A549 (cell line): Measurements from ENCODE around the gene FBXO31. TPM values are rescaled to one million over a fixed set of nuclear protein-coding genes. Genes with fewer than 3 reads are reported as not detected.

ENCODE experiments used
- ATAC-seq, 2 experiments: fragments of 200-7000 bp in 1 of 2; fragments of >200 bp in 1 of 2; cut with Nextera tagmentation in 1 of 2; cut with Tn5 transposase in 1 of 2; 3 replicates each; pipeline versions ENCODE4 v1.8.0 to v1.9.1; 2018 to 2020; ENCODE audit warnings: mild to moderate bottlenecking in 1 of 2, moderate library complexity in 1 of 2
- CTCF ChIA-PET: fragments of 300-600 bp; sonication (Branson Sonifier 250); formaldehyde crosslinking; extraction: SDS; loops from one replicate; lab custom pipeline; 2021; ENCODE audit warnings: antibody characterized with exemption, inconsistent platforms; lab: Yijun Ruan, JAX
- POLR2A ChIA-PET: fragments of 350-600 bp; formaldehyde crosslinking; extraction: SDS; loops from one replicate; lab custom pipeline; 2021; ENCODE audit warnings: antibody characterized with exemption, inconsistent platforms; lab: Yijun Ruan, JAX
- DNase-seq, 2 experiments: peaks; one replicate each; pipeline versions ENCODE4 v3.0.0 to v3.0.0-alpha.2; 2011 to 2016; ENCODE audit warnings: low read depth in 1 of 2, low spot score in 1 of 2
- FAIRE-seq: peaks from 2 replicates; lab custom pipeline; 2011; peaks lifted over from hg19 to GRCh38; lab: Jason Lieb, UNC
- H3K27ac ChIP-seq, 2 experiments: fragments of >200 bp; sonication (Bioruptor Twin); formaldehyde crosslinking; 3 replicates each; pipeline ENCODE4 v1.5.1; 2016 to 2017
- H3K4me1 ChIP-seq: fragments of >200 bp; sonication (Bioruptor Twin); formaldehyde crosslinking; 3 replicates; pipeline ENCODE4 v1.6.1; 2016
- H3K4me2 ChIP-seq: fragments of >200 bp; sonication (Bioruptor Twin); formaldehyde crosslinking; 3 replicates; pipeline ENCODE4 v1.6.1; 2016
- H3K4me3 ChIP-seq: fragments of >200 bp; sonication (Bioruptor Twin); formaldehyde crosslinking; 3 replicates; pipeline ENCODE4 v1.5.1; 2016
- H3K9me3 ChIP-seq: fragments of >200 bp; sonication (Bioruptor Twin); formaldehyde crosslinking; 3 replicates; pipeline ENCODE4 v1.6.1; 2016
- ATOH8 ChIP-seq: fragments of 250-450 bp; sonication (Bioruptor Pico); IDR thresholded peaks from 2 replicates; pipeline ENCODE4 v1.5.0; 2020; ENCODE audit warnings: low read depth, mild to moderate bottlenecking, moderate library complexity
- CBX2 ChIP-seq: fragments of 200-600 bp; sonication (generic); IDR thresholded peaks from 2 replicates; pipeline ENCODE4 v1.6.1; 2016; ENCODE audit warnings: low read depth, mild to moderate bottlenecking, borderline replicate concordance
- CEBPB ChIP-seq, 2 experiments: fragments of >200 bp in 1 of 2; sonication (Bioruptor Twin) in 1 of 2; formaldehyde crosslinking in 1 of 2; IDR thresholded peaks; 2 replicates each; pipeline ENCODE4 v1.6.1; 2012 to 2016
- EHMT2 ChIP-seq: fragments of 200-600 bp; sonication (generic); IDR thresholded peaks from 2 replicates; pipeline ENCODE4 v1.6.1; 2016; ENCODE audit warnings: antibody characterized with exemption, low read depth, mild to moderate bottlenecking, moderate library complexity
- GATA3 ChIP-seq: IDR thresholded peaks from 2 replicates; pipeline ENCODE4 v1.6.1; 2012; ENCODE audit warnings: borderline replicate concordance
- HDAC2 ChIP-seq: fragments of 200-600 bp; sonication (generic); IDR thresholded peaks from 2 replicates; pipeline ENCODE4 v1.6.1; 2016
- HMGXB4 ChIP-seq: fragments of 250-450 bp; sonication (Bioruptor Pico); IDR thresholded peaks from 2 replicates; pipeline ENCODE4 v1.5.0; 2021; ENCODE audit warnings: mild to moderate bottlenecking, moderate library complexity, borderline replicate concordance
- MAFK ChIP-seq: fragments of 450-650 bp; IDR thresholded peaks from 2 replicates; pipeline ENCODE4 v1.6.1; 2014; ENCODE audit not compliant: partially characterized antibody
- MAX ChIP-seq: IDR thresholded peaks from 2 replicates; pipeline ENCODE4 v1.6.1; 2012
- NPAS2 ChIP-seq: fragments of 250-450 bp; sonication (Bioruptor Pico); IDR thresholded peaks from 2 replicates; pipeline ENCODE4 v1.8.0; 2022; ENCODE audit warnings: mild to moderate bottlenecking, moderate library complexity, borderline replicate concordance
- PBX3 ChIP-seq: IDR thresholded peaks from 2 replicates; pipeline ENCODE4 v1.6.1; 2012
- POLR2AphosphoS2 ChIP-seq: conservative IDR thresholded peaks from 2 replicates; pipeline ENCODE4 v1.6.1; 2012; ENCODE audit warnings: low read length, improper control_type of control experiment, inconsistent platforms
- RARB ChIP-seq: fragments of 250-450 bp; sonication (Bioruptor Pico); IDR thresholded peaks from 2 replicates; pipeline ENCODE4 v1.8.0; 2021; ENCODE audit warnings: mild to moderate bottlenecking, moderate library complexity
- RCOR1 ChIP-seq: fragments of 150-350 bp; IDR thresholded peaks from 2 replicates; pipeline ENCODE4 v1.6.1; 2014; ENCODE audit warnings: antibody characterized with exemption, low read length, low read depth
- SMC3 ChIP-seq: fragments of >200 bp; sonication (Bioruptor Twin); formaldehyde crosslinking; IDR thresholded peaks from 3 replicates; pipeline ENCODE4 v1.6.1; 2018; ENCODE audit warnings: inconsistent platforms
- TFCP2L1 ChIP-seq: fragments of 250-450 bp; sonication (Bioruptor Pico); IDR thresholded peaks from 2 replicates; pipeline ENCODE4 v1.5.0; 2021; ENCODE audit warnings: mild to moderate bottlenecking
- TP53 ChIP-seq: fragments of 250-450 bp; sonication (Bioruptor Pico); IDR thresholded peaks from 2 replicates; pipeline ENCODE4 v1.5.0; 2021; ENCODE audit warnings: mild to moderate bottlenecking, moderate library complexity
- USF2 ChIP-seq: fragments of 450-650 bp; IDR thresholded peaks from 2 replicates; pipeline ENCODE4 v1.6.1; 2014; ENCODE audit warnings: antibody characterized with exemption
- ZC3H11A ChIP-seq: fragments of 450-650 bp; IDR thresholded peaks from 2 replicates; pipeline ENCODE4 v1.6.1; 2014; ENCODE audit warnings: antibody characterized with exemption, mild to moderate bottlenecking
- ZSCAN20 ChIP-seq: fragments of 250-450 bp; sonication (Bioruptor Pico); IDR thresholded peaks from 2 replicates; pipeline ENCODE4 v1.8.0; 2022; ENCODE audit warnings: mild to moderate bottlenecking, moderate library complexity
- WGBS: methylation state at CpG from one replicate; pipeline ENCODE4 v1.1.6; 2017; ENCODE audit errors: missing lambda C conversion rate; 5-methylcytosine and 5-hydroxymethylcytosine counted together
- polyA plus RNA-seq, 4 experiments: library from polyadenylated mRNA; depleted of rRNA in 3 of 4; stranded (reverse); fragments of >200 nt; fragmentation: RNase III in 1 of 4; extraction: RNeasy Plus Mini Kit Qiagen cat#74134 plus additional on column Dnase treatment in 1 of 4; gene quantifications; 2 replicates in 3 of 4; 3 replicates in 1 of 4; pipeline ENCODE4 v1.2.3, GENCODE V29; 2011 to 2017

Gene FBXO31
- polyA plus RNA-seq, 2 of the 4 experiments (the other 2 are of a cell fraction), result 10.5 to 11.1 TPM

GRCh38 chr16:87336434-87337240 lies 46.9 kb downstream of the FBXO31 start (continued):
- no peak for TF ChIP-seq ATOH8 (CRISPR knock-in tag)
- TF ChIP-seq USF2, result no peak
- no peak for TF ChIP-seq CEBPB (IDR thresholded peaks at IDR 0.05)
- TF ChIP-seq MAFK, result no peak
- no peak for TF ChIP-seq POLR2AphosphoS2

GRCh38 chr16:87335625-87336433 lies 47.7 kb downstream of the FBXO31 start:
- ATAC-seq (no peak), FAIRE-seq (no peak), DNase-seq (no peak)
- H3K4me3 ChIP-seq, result no peak overlapping the region
- ChIA-PET CTCF (interaction anchor here (0.6 to 4.2 kb wide), 6 partner anchors 11 to 1126 kb away, joined by 3 to 23 read pairs (median 4); partner anchors contain the start of gene C16orf95), POLR2A (no interaction called here)
- 87% methylated on average over 19 of the region's 19 CpGs for WGBS
- TF ChIP-seq CBX2 (no peak), PBX3 (no peak), ZC3H11A (no peak), HDAC2 (no peak), RCOR1 (no peak), GATA3 (no peak), SMC3 (no peak), HMGXB4 (CRISPR knock-in tag) (no peak)
- H3K4me1 ChIP-seq, result no peaks in the 10 kb centered on the region
- H3K27ac ChIP-seq, result no peak overlapping the region
- no peak overlapping the region for H3K4me2 ChIP-seq
- no peaks in the 10 kb centered on the region for H3K9me3 ChIP-seq

- no peak for FAIRE-seq
- POLR2A ChIA-PET, result interaction anchor here (1.6 kb wide), 1 partner anchor 18 kb away, joined by 4 read pairs; the partner anchor contains the start of gene C16orf95
Measured at GRCh38 chr16:87334651-87335624, 48.6 kb downstream of the FBXO31 start.

More at GRCh38 chr16:87334651-87335624, 48.6 kb downstream of the FBXO31 start:
- H3K4me2 ChIP-seq, result no peak overlapping the region
- no peak overlapping the region for H3K27ac ChIP-seq
- TF ChIP-seq EHMT2, result no peak
- TF ChIP-seq MAX, result no peak
- no peak for TF ChIP-seq TP53 (CRISPR knock-in tag)
- no peak for TF ChIP-seq SMC3
- TF ChIP-seq TFCP2L1 (CRISPR knock-in tag), result no peak
- TF ChIP-seq RARB (CRISPR knock-in tag), result no peak
- no peak for TF ChIP-seq HDAC2
- no peak for TF ChIP-seq CEBPB (IDR thresholded peaks at IDR 0.05)
- TF ChIP-seq ZSCAN20, result no peak
- TF ChIP-seq PBX3, result no peak
- TF ChIP-seq NPAS2, result no peak
- TF ChIP-seq, all 56 proteins: peak for 0
- ATAC-seq (no peak), DNase-seq (no peak)
- WGBS, result 95% methylated on average over 16 of the region's 29 CpGs
- CTCF ChIA-PET, result interaction anchor here (0.6 to 4.2 kb wide), 5 partner anchors 9 to 397 kb away, joined by 3 to 23 read pairs (median 3); no protein-coding TSS in a partner anchor
- Histone ChIP-seq H3K4me1 (no peaks in the 10 kb centered on the region), H3K4me3 (no peak overlapping the region), H3K9me3 (no peaks in the 10 kb centered on the region)
